ENCODE measurements around the gene B3GAT3. TPM values are rescaled to one million over a fixed set of nuclear protein-coding genes. Genes with fewer than 3 reads are reported as not detected.

The B3GAT3 gene
- total RNA-seq, 1 donor, result 30.8 TPM

DNA sequence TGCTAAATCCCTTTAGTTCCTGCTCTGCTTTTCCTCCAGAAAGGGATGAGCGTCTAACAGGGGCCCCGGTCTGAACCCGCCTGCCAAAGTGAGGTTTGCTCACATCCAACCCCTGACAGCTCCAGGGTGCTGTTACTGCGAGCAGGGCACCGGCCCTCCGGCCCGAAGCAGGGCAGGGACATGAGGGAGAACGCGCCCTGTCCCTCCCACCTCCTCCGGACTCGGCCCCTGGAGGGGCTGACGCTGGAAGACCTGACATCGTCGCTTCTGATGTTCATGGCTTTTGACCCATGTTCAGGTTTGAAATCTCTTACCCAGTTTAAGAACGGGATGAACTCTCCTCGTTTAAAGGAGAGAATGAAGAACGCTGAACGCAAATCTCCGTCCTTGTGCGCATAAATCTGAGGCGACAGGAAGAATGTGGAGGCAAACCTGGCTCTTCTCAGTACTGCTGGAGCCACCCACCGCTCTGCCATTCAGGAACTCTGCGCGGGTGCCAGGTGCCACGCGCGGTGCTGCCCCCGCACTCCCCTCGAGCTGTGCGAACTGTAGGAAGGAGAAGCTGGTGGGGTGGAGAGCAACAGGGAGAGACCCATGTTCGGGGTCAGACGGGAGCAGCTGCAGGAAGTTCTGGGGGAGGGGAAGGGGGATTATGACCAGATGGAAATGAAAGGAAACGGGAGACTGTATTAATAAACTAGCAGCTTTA lies 47.3 kb downstream of the B3GAT3 start:
- DNase-seq (ENCODE audit: insufficient read length, low spot score, missing footprints), result peak; percentile 78
- TF ChIP-seq, protein P1, sequence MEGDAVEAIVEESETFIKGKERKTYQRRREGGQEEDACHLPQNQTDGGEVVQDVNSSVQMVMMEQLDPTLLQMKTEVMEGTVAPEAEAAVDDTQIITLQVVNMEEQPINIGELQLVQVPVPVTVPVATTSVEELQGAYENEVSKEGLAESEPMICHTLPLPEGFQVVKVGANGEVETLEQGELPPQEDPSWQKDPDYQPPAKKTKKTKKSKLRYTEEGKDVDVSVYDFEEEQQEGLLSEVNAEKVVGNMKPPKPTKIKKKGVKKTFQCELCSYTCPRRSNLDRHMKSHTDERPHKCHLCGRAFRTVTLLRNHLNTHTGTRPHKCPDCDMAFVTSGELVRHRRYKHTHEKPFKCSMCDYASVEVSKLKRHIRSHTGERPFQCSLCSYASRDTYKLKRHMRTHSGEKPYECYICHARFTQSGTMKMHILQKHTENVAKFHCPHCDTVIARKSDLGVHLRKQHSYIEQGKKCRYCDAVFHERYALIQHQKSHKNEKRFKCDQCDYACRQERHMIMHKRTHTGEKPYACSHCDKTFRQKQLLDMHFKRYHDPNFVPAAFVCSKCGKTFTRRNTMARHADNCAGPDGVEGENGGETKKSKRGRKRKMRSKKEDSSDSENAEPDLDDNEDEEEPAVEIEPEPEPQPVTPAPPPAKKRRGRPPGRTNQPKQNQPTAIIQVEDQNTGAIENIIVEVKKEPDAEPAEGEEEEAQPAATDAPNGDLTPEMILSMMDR (IDR thresholded peaks at IDR 0.05; ENCODE audit: extremely low read depth, low read depth, low read length), result no peak
- peak overlapping the region; percentile 88 for H3K27ac ChIP-seq (ENCODE audit: low read depth, low read length)
- peaks cover 63% of the 10 kb centered on the region for H3K79me2 ChIP-seq (ENCODE audit: insufficient read depth, low read length)
- peak overlapping the region; percentile 72 for H3K4me2 ChIP-seq (ENCODE audit: insufficient read depth, low read length)
- H3K4me3 ChIP-seq (ENCODE audit: insufficient read depth, low read length), result peak overlapping the region; percentile 79
- peaks cover 30% of the 10 kb centered on the region for H3K4me1 ChIP-seq (ENCODE audit: insufficient read depth, low read length)
- H3K9me3 ChIP-seq (ENCODE audit: low read depth, low read length), result no peaks in the 10 kb centered on the region
- no peaks in the 10 kb centered on the region for H3K27me3 ChIP-seq (ENCODE audit: insufficient read depth, low read length)
- H4K20me1 ChIP-seq (ENCODE audit: insufficient read depth, low read length), result peaks cover 30% of the 10 kb centered on the region
- H3K36me3 ChIP-seq (ENCODE audit: insufficient read depth, low read length), result peaks cover 44% of the 10 kb centered on the region
- peak overlapping the region; percentile 82 for H2AFZ ChIP-seq (ENCODE audit: low read length)

DNA sequence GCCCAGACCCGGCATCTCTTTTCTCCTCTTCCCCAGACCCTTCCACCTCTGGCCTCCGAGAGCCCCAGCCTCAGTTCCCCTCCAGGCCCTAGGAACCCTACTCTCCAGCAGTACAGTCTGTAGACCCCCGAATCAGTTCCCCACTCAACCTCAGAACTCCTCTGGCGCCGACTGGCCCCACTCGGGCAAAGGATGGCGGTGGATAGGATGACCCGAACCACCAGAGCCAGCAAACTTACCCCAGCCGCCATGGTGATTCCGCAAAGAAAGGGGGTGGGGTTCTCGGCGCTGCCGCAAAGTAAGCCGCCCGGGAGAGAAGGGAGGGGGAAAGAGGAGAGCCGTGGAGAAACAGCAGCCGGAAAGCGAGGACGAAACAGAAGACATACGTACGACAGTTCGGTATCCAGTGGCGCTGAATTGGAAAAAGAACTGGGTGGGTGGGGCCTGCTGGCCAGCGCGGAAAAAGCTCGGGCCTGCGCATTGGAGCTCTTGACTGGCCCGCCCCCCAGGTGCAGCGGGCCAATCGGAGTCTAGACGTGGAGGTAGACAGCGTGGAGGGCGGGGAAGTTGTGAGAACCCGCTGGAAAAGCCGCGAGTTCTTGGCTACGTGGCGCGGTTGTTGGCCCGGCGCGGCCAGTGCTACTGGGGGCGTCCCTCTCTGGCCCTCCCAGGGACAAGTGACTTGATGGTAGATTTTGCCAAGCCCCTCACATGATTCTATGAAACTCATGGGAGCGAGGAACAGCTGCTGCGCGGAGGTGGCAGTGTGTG lies 48.0 kb downstream of the B3GAT3 start, which contains the start of gene EEF1G:
Gene EEF1G (minus strand): TSS at position 300 of the 771 bp plus-strand sequence. CDS start 49 bp downstream, at position 251.
- Histone ChIP-seq H3K79me2 (ENCODE audit: insufficient read depth, low read length) (peaks cover 71% of the 10 kb centered on the region), H3K36me3 (ENCODE audit: insufficient read depth, low read length) (peaks cover 51% of the 10 kb centered on the region), H3K9me3 (ENCODE audit: low read depth, low read length) (no peaks in the 10 kb centered on the region), H3K27ac (ENCODE audit: low read depth, low read length) (peak within 1 kb of the TSS; percentile 88), H4K20me1 (ENCODE audit: insufficient read depth, low read length) (peaks cover 30% of the 10 kb centered on the region), H3K4me2 (ENCODE audit: insufficient read depth, low read length) (peak within 1 kb of the TSS; percentile 90), H3K4me1 (ENCODE audit: insufficient read depth, low read length) (peaks cover 30% of the 10 kb centered on the region), H3K27me3 (ENCODE audit: insufficient read depth, low read length) (no peaks in the 10 kb centered on the region), H2AFZ (ENCODE audit: low read length) (peak within 1 kb of the TSS; percentile 82), H3K4me3 (ENCODE audit: insufficient read depth, low read length) (peak within 1 kb of the TSS; percentile 93)
- TF ChIP-seq, protein P1 (IDR thresholded peaks at IDR 0.05; ENCODE audit: extremely low read depth, low read depth, low read length), result no peak
- peak; percentile 98 for DNase-seq (ENCODE audit: insufficient read length, low spot score, missing footprints)

DNA sequence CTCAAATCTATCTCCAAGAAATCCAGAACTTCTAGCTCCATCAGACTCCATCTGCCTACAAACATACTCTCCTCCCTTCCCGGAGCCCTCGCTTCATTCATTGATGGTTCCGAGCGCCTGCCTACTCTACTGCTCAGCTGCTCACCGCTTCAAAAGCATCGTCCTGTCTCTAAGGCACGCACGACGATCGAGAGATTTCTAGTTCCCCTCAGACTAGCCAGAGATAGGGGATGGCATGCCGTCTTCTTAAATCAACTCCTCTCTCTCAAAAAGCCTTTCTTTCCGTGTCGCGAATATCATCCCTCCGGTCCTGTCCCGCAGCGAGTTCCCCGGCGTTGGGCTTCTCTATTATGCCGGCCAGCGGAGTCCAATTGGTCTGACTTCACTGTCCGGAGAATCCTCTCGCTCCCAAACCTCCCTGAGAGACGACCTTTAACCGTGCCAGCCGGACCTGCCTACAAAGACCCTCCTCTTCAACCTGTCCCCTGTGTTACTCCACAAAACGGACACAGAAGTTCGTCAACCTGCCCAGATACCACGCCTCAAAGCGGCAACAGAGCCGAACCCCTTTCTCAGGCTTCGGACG lies 48.7 kb downstream of the B3GAT3 start:
- TF ChIP-seq, protein P1 (IDR thresholded peaks at IDR 0.05; ENCODE audit: extremely low read depth, low read depth, low read length), result no peak
- Histone ChIP-seq H3K9me3 (ENCODE audit: low read depth, low read length) (no peaks in the 10 kb centered on the region), H3K27ac (ENCODE audit: low read depth, low read length) (peak overlapping the region; percentile 78), H2AFZ (ENCODE audit: low read length) (peak overlapping the region; percentile 61), H3K4me2 (ENCODE audit: insufficient read depth, low read length) (peak overlapping the region; percentile 90), H3K27me3 (ENCODE audit: insufficient read depth, low read length) (no peaks in the 10 kb centered on the region), H3K4me1 (ENCODE audit: insufficient read depth, low read length) (peaks cover 30% of the 10 kb centered on the region), H3K36me3 (ENCODE audit: insufficient read depth, low read length) (peaks cover 52% of the 10 kb centered on the region), H3K4me3 (ENCODE audit: insufficient read depth, low read length) (peak overlapping the region; percentile 93), H4K20me1 (ENCODE audit: insufficient read depth, low read length) (peaks cover 30% of the 10 kb centered on the region), H3K79me2 (ENCODE audit: insufficient read depth, low read length) (peaks cover 76% of the 10 kb centered on the region)
- DNase-seq (ENCODE audit: insufficient read length, low spot score, missing footprints), result peak; percentile 71

Data from osteoblast (primary cell).